ENCODE data around the gene DEPDC7.

- TF ChIP-seq POLR2A (IDR thresholded peaks at IDR 0.05) (no peak), CTCF (IDR thresholded peaks at IDR 0.05) (no peak), EP300 (IDR thresholded peaks at IDR 0.05) (no peak)
Measured at GRCh38 chr11:33063326-33063881, 47.7 kb downstream of the DEPDC7 start.
